Measurements from ENCODE around the gene CENPO.

The CENPO gene, protein sequence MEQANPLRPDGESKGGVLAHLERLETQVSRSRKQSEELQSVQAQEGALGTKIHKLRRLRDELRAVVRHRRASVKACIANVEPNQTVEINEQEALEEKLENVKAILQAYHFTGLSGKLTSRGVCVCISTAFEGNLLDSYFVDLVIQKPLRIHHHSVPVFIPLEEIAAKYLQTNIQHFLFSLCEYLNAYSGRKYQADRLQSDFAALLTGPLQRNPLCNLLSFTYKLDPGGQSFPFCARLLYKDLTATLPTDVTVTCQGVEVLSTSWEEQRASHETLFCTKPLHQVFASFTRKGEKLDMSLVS

DNA sequence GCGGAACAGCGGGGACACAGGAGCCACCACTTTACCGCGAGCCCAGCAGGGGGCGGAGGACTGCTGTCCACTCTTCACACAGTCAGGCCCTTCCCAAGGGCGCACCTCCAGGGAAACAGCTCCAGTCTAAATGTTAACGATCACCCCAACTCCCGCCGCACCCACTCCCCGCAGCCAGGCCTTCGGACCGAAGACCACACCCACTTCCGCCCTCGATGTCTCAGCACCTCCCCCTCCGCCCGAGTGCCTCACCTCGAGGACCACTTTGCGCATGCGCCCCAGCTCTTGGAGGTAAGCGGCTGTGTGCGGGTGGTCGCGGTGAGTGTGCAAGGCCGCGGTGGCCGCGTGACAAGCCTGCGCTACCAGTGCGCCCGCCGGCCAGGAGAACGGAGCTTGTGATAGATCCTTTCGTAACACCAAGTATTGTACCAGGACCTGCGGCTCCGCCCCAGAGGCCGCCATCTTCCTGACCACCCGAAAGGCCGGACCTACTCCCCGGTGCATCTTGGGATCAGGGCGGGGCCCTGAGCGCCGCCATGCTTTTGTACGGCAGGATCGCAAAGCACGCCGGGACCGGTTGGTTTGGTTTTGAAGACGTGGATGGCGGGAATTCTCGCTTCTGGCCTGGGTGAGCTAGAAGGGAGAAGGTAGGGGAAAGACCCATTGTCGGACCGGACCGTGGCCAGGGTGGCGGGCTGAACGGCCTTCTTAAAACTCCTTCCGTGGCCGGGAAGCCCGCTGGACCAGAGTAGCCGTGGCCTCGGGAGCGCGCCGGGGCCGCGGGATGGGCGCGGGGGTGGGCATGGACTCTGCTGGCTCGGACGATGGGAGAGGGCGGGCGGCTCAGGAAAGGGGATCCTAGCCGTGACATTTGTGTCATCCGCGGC, at the start of gene CENPO, which contains the start of gene PTRHD1:
TSS of gene CENPO (plus strand) at position 552 of the 887 bp plus-strand sequence. CDS start 495 bp downstream, outside the sequence.
TSS of gene PTRHD1 (minus strand) at position 518 of the 887 bp plus-strand sequence. CDS start at position 504, 14 bp downstream.
- H3K4me1 Mint-ChIP-seq = peaks cover 48% of the 10 kb centered on the region
- ATAC-seq (peak; percentile 97), DNase-seq (peak; percentile 94 to 95)
- no peaks in the 10 kb centered on the region for H3K27me3 Mint-ChIP-seq
- H3K9me3 Mint-ChIP-seq = no peaks in the 10 kb centered on the region
- H3K27ac Mint-ChIP-seq = peak within 1 kb of the TSS; percentile 100
- peak within 1 kb of the TSS; percentile 97 to 98 for H3K4me3 Mint-ChIP-seq

DNA sequence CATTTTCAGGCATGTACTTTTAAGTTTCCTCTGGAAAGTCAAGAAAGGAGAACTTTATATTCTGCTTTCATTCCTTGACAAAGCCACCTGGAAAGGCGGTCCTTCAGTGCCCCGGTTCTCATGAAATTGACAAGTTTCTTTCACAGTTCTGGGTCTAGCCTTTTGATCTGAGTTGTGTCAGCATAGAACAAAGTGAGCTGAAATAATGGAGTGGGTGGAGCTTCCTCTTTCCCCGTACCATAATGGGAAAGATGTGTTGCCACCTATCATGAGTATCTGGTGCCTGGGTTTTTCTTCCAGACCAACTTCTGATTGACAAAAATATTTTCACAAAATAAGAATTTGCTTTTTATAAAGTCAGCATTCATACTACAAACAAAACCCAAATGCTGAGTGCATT, 49.3 kb upstream of the CENPO start:
- Mint-ChIP-seq H3K27me3 (no peaks in the 10 kb centered on the region), H3K4me3 (no peak overlapping the region)

DNA sequence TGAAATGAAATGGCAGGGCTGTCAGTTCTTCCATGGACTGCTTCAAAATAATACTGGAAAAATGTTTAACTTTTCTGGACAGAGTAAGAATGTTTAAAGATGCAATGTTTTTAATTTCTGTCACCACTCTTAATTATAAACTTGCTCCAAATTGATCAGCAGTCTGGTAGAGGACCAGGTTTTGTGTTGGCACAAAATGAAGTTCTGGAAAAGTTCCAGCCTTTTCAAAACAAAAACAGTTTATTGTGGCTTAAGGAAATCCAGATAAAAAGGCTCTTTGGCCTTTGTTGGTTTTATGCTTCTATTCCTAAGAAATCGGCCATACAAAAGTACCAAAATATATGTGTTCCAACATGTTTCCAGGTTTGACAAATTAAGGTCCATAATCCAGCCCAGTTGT, 48.9 kb upstream of the CENPO start:
- Mint-ChIP-seq H3K27ac (no peak overlapping the region), H3K4me3 (no peak overlapping the region), H3K9me3 (no peaks in the 10 kb centered on the region), H3K27me3 (no peaks in the 10 kb centered on the region), H3K4me1 (no peaks in the 10 kb centered on the region)
- ATAC-seq (no peak), DNase-seq (no peak)

More for the DNA sequence above, 49.3 kb upstream of the CENPO start:
- no peak for DNase-seq
- Mint-ChIP-seq H3K27ac (peak overlapping the region in 1 of 2 donors; percentile 52), H3K4me1 (no peaks in the 10 kb centered on the region), H3K9me3 (no peaks in the 10 kb centered on the region)
- ATAC-seq = no peak

DNA sequence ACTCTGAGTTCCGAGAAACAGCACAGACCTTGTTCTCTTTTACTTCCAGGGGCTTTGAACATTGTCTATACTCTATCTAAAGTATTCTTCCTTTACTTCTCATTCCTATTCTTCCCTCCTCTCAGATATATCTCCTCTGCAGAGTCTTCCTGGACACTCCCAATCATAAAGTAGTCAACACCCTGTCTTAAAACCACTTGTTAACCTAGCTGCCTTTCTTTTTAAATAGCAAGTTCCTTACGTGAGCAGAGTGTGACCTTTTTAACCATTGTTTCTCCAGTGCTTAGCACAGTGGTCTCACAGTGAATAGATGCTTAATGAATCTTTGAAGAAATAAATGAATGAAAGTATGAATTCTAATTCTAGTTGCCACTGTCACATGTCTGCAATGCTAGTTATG, 47.4 kb upstream of the CENPO start:
- H3K27ac Mint-ChIP-seq = no peak overlapping the region
- DNase-seq = no peak
- no peaks in the 10 kb centered on the region for H3K4me1 Mint-ChIP-seq
- ATAC-seq = no peak
- no peaks in the 10 kb centered on the region for H3K27me3 Mint-ChIP-seq
- no peak overlapping the region for H3K4me3 Mint-ChIP-seq
- no peaks in the 10 kb centered on the region for H3K9me3 Mint-ChIP-seq

DNA sequence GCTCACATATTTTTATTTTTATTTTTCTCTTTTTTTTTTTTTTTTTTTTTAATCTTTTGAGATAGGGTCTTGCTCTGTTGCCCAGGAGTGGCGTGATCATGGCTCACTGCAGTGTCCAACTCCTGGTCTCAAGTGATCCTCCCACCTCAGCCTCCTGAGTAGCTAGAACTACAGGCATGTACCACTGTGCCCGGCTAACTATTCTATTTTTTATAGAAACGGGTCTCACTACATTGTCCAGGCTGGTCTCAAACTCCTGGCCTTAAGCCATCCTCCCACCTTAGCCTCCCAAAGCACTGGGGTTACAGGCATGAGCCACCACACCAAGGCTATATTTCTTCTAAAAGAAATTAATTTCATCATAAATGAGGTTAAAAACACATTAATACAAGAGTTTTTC, 45.9 kb upstream of the CENPO start:
- DNase-seq (no peak), ATAC-seq (no peak)
- Mint-ChIP-seq H3K9me3 (no peaks in the 10 kb centered on the region), H3K4me3 (no peak overlapping the region), H3K27ac (no peak overlapping the region), H3K4me1 (no peaks in the 10 kb centered on the region), H3K27me3 (no peaks in the 10 kb centered on the region)

DNA sequence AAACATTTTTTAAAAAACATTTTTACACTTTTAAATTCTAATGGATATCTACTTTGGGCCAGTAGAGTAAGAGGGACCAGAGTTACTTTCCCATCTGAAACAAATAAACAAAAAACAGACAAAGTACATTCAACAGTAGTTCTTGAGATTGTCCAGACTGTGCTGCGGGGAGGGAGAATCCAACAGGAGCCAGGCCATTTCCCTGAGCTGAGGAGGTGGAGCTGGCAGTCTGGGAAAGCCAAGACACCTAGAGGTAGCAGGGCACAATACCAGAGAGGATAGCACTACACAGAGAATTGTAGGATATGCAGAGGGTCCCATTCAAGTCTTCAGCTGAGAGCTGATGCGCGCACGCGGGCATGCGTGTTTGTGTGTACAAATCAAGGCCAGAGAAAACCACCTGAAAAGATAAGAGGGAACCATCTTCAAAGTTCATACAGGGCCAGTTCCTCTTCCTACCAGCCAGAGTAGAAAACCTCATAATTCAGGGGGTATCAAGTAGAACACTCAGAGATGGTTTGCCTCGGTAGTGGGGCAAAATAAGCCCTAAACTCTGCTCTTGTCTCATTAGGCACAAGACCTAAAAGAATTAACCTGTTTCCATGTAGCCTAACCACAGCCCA, 44.0 kb upstream of the CENPO start:
- Mint-ChIP-seq H3K4me1 (no peaks in the 10 kb centered on the region), H3K27ac (no peak overlapping the region)
- no peak for ATAC-seq

DNA sequence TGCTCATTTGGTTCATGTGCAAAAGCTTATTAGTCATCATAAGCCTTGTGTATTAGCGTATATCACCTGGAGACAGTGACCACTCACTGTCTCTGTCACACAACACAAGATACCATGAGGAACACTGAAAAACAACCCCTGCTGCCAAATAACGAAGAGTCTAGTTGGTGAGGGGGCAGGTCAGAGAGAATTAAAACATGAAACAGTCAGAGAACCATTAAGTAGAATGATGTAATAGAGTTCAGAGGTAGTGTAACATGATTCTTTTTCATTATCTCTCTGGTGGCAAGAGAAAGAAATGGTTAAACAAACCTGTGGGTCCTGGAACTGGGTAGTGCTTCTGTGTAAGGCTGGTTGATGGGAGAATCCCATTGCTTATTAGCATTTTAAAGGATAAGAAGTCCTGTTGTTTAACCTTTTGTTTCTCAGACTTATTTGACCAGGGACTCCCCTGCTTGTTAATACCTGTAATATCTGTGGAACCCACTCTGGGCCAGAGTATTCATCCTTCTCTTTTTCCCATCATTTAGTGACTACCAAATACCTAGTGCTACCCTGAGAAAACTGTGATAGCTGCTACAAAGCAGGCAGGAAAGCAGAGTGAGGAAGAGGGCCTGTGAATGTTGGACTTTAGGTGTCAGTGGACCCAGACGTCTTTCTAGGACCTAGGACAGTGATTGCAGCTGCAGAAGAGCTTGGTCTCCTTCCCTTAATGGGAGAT, 38.1 kb upstream of the CENPO start:
- Mint-ChIP-seq H3K27ac (no peak overlapping the region), H3K4me3 (no peak overlapping the region), H3K27me3 (no peaks in the 10 kb centered on the region), H3K4me1 (no peaks in the 10 kb centered on the region), H3K9me3 (no peaks in the 10 kb centered on the region)
- peak; percentile 80 for ATAC-seq
- no peak for DNase-seq

More for the DNA sequence above, 44.0 kb upstream of the CENPO start:
- Mint-ChIP-seq H3K27me3 (no peaks in the 10 kb centered on the region), H3K4me3 (no peak overlapping the region), H3K9me3 (no peaks in the 10 kb centered on the region)
- DNase-seq = no peak

DNA sequence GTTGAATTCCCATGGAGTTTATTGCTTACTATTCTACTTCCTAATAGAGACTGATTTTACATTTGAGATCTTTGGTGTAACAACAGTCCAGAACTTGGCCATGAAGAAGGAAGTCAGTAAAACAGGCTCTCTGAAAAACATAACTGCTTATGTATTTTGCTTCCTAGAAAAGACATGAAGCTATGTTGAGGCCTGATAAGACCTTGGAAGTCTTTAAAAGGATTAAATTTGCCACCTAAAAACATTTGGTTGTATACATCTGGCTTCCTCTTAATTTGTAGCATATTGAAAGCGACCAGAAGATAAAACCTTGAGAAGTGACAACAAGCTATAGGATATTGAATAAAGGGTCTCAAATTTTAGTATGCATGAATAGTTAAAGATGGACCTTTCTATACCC, 36.4 kb upstream of the CENPO start:
- no peaks in the 10 kb centered on the region for H3K27me3 Mint-ChIP-seq
- H3K4me3 Mint-ChIP-seq = no peak overlapping the region
- ATAC-seq (no peak), DNase-seq (no peak)
- H3K4me1 Mint-ChIP-seq = no peaks in the 10 kb centered on the region
- no peak overlapping the region for H3K27ac Mint-ChIP-seq
- no peaks in the 10 kb centered on the region for H3K9me3 Mint-ChIP-seq

DNA sequence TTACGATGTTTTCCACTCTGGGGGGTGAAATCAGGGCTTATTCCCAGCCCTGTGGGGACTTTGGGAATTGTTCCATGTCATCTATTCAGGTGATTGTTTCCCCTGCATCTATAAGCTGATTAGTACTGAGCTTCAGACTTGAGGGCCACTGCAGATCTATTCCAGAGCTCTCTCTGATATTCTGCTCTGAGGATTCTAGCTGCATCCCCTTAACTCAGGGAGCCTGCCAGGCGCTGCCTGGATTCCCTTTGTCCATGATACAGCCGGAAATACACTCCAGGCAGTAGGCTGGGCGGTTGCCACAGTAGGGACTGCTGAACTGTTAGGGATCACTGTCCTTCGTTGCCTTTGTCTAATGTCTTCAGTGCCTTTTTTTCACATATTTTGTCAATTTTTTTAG, 31.4 kb upstream of the CENPO start:
- H3K4me1 Mint-ChIP-seq = peaks cover 9% of the 10 kb centered on the region
- H3K27ac Mint-ChIP-seq = no peak overlapping the region
- DNase-seq = no peak
- H3K27me3 Mint-ChIP-seq = no peaks in the 10 kb centered on the region
- no peak overlapping the region for H3K4me3 Mint-ChIP-seq
- ATAC-seq = no peak
- H3K9me3 Mint-ChIP-seq = no peaks in the 10 kb centered on the region

DNA sequence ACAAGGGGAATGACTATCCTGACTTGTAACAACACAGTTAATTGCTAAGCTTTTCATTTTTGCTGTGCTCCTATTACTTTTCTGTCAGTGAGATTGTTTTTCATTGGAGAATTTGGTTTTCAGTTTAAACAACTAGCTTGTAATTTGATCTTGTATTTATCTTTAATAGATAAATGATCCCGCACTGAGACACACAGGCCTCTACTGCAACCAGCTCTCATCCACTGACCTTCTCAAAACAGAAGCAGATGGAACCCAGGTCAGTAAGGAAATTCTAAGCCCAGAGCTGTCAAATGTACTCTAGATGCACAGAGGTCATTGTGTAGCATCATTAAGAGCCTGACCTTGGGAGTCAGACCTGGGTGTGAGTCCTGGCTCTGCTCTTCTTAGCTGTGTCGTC, 30.7 kb upstream of the CENPO start:
- no peaks in the 10 kb centered on the region for H3K27me3 Mint-ChIP-seq
- H3K27ac Mint-ChIP-seq = no peak overlapping the region
- H3K4me3 Mint-ChIP-seq = no peak overlapping the region
- no peaks in the 10 kb centered on the region for H3K9me3 Mint-ChIP-seq
- no peak for ATAC-seq
- peaks cover 9% of the 10 kb centered on the region for H3K4me1 Mint-ChIP-seq
- no peak for DNase-seq

DNA sequence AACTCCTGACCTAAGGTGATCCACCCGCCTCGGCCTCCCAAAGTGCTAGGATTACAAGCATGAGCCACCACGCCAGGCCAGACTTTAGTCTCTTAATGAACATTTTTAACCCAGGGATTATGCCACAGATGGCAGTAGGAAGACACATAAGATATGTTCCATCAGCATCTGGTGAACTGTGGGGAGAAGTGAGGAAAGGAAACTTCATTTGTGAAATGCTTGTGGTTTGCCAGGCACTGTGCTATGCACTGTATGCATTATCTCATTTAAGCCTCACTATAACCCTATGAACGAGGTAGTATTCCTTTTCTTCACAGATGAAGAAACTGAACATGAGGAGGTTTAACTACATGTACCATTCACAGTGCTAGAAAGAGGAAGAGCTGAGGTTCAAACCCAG, 29.4 kb upstream of the CENPO start:
- H3K27ac Mint-ChIP-seq = no peak overlapping the region
- H3K4me1 Mint-ChIP-seq = peaks cover 9% of the 10 kb centered on the region
- ATAC-seq = no peak
- DNase-seq = no peak
- H3K4me3 Mint-ChIP-seq = no peak overlapping the region
- H3K9me3 Mint-ChIP-seq = no peaks in the 10 kb centered on the region
- H3K27me3 Mint-ChIP-seq = no peaks in the 10 kb centered on the region

DNA sequence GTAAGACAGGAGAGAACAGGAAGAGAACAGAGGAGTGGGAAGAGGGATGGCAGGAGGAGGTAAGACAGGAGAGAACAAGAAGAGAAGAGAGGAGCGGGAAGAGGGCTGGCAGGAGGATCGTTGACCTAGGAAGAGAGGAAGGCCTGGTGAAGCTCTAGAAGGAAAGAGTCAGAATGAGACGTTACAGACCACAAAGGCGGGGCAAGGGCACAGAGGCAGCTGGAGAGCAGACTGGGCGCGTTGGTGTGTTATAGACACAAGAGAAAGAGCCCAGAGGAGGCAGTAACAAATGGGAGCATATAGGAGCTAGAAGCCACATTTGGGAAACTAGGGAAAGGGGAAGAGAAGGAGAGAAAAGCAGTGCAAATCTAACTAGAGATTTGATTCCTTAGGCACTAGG, 26.6 kb upstream of the CENPO start:
- H3K27me3 Mint-ChIP-seq = no peaks in the 10 kb centered on the region
- no peaks in the 10 kb centered on the region for H3K9me3 Mint-ChIP-seq
- peak overlapping the region; percentile 2 to 47 for H3K27ac Mint-ChIP-seq
- peaks cover 9% of the 10 kb centered on the region for H3K4me1 Mint-ChIP-seq
- DNase-seq = no peak
- H3K4me3 Mint-ChIP-seq = no peak overlapping the region
- no peak for ATAC-seq

DNA sequence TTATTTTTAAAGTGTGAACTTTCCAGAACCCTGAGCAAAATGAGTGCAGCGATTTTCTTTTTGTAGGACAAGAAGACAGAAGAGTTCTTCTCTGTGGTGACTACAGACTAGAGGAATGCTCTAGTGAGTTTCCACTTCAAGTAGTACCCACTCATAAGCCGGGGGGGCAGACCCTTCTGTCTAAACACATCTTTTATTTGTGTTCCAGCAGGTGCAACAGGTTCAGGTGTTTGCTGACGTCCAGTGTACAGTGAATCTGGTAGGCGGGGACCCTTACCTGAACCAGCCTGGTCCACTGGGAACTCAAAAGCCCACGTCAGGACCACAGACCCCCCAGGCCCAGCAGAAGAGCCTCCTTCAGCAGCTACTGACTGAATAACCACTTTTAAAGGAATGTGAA, 25.2 kb upstream of the CENPO start:
- H3K4me3 Mint-ChIP-seq = no peak overlapping the region
- H3K4me1 Mint-ChIP-seq = peaks cover 9% of the 10 kb centered on the region
- H3K27me3 Mint-ChIP-seq = no peaks in the 10 kb centered on the region
- ATAC-seq = no peak
- DNase-seq = no peak
- H3K27ac Mint-ChIP-seq = no peak overlapping the region
- no peaks in the 10 kb centered on the region for H3K9me3 Mint-ChIP-seq

DNA sequence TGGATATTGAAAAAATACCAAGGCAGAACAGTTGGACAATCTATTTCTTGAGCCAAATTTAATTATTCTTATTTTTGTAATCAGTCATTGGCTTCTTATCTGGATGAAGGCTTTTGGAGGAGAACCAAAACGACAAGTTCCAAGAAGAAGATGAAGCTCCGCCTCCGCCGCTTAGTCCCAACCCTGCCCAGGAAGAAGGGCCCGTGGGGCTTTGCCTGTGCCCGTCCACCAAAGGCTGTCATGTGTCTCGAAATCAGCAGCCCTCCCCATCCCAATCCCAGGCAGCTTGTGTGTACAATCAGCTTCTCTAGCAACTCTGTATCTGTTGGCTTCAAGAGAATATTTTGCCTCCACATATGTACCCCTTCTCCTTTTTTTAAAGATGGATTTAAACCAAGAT, 24.6 kb upstream of the CENPO start:
- H3K4me1 Mint-ChIP-seq = peaks cover 9% of the 10 kb centered on the region
- no peaks in the 10 kb centered on the region for H3K27me3 Mint-ChIP-seq
- no peak overlapping the region for H3K27ac Mint-ChIP-seq
- ATAC-seq (no peak), DNase-seq (no peak)
- H3K9me3 Mint-ChIP-seq = no peaks in the 10 kb centered on the region
- H3K4me3 Mint-ChIP-seq = no peak overlapping the region

DNA sequence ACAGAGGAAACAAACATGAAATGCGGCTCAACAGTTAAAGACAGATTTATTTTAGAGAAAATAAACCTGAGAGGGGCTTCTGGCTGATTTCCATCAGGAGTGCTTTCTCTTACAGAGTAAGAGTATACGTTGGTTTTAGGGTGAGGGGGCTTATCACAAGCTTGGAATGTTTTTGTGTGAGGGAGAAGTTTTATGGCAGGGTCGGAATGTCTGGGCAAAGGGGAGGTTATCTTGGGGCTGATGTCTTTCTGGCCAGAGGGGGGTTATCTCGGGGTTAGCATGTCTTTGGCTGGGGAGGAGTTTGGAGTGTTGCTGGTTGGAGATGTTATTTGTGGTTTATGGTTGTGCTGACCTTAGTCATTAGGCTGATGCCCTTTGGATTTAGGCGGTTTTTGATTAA, 22.2 kb upstream of the CENPO start:
- Mint-ChIP-seq H3K4me1 (peaks cover 9% of the 10 kb centered on the region), H3K27me3 (no peaks in the 10 kb centered on the region), H3K27ac (peak overlapping the region in 1 of 2 donors; percentile 85), H3K4me3 (no peak overlapping the region), H3K9me3 (no peaks in the 10 kb centered on the region)
- ATAC-seq (no peak), DNase-seq (no peak)

Measured in stimulated activated naive CD8-positive, alpha-beta T cell treated with anti-CD3 and anti-CD28 coated beads, Interleukin-15, amount 100 ng/mL, for 72 hours (primary cell).